OCI-LY1 (cell line): ENCODE data around the gene GCLC.

ENCODE experiments used
- H2AFZ ChIP-seq: fragments of 200-600 bp; sonication (generic), shearing (Covaris generic); 2 replicates; pipeline ENCODE4 v1.6.0; 2014; ENCODE audit warnings: antibody characterized with exemption, mild to moderate bottlenecking, low read length
- H3F3A ChIP-seq: fragments of 200-600 bp; sonication (generic), shearing (Covaris generic); 2 replicates; pipeline ENCODE4 v1.6.0; 2014; ENCODE audit warnings: mild to moderate bottlenecking, antibody characterized with exemption, low read length, moderate library complexity; ENCODE audit not compliant: insufficient read depth
- H3K27ac ChIP-seq: fragments of 200-600 bp; sonication (generic); 2 replicates; pipeline ENCODE4 v1.5.1; 2014; ENCODE audit warnings: low read length, mixed run types, mild to moderate bottlenecking, low read depth; ENCODE audit not compliant: poor library complexity, severe bottlenecking
- H3K27me3 ChIP-seq: fragments of 200-600 bp; sonication (generic); 2 replicates; pipeline ENCODE4 v1.6.0; 2014; ENCODE audit warnings: antibody characterized with exemption, mild to moderate bottlenecking, low read length, moderate library complexity; ENCODE audit not compliant: insufficient read depth
- H3K36me3 ChIP-seq: fragments of 200-600 bp; sonication (generic); 2 replicates; pipeline ENCODE4 v1.6.1; 2014; ENCODE audit warnings: mild to moderate bottlenecking, antibody characterized with exemption, low read length, moderate library complexity, mixed read lengths; ENCODE audit not compliant: insufficient read depth
- H3K4me1 ChIP-seq: fragments of 200-600 bp; sonication (generic); 2 replicates; pipeline ENCODE4 v1.5.1; 2014; ENCODE audit warnings: mild to moderate bottlenecking, low read length, moderate library complexity; ENCODE audit not compliant: insufficient read depth, severe bottlenecking
- H3K4me2 ChIP-seq: fragments of 200-600 bp; sonication (generic), shearing (Covaris generic); 2 replicates; pipeline ENCODE4 v1.6.1; 2014; ENCODE audit warnings: low read length
- H3K4me3 ChIP-seq: fragments of 200-600 bp; sonication (generic); 2 replicates; pipeline ENCODE4 v1.5.1; 2014; ENCODE audit warnings: low read length, low read depth, mild to moderate bottlenecking, mixed read lengths; ENCODE audit not compliant: poor library complexity, severe bottlenecking
- H3K79me2 ChIP-seq: fragments of 200-600 bp; shearing (Covaris generic); 2 replicates; pipeline ENCODE4 v1.6.1; 2016; ENCODE audit warnings: mixed run types, low read length, mixed read lengths; ENCODE audit not compliant: insufficient read depth
- H3K9ac ChIP-seq: fragments of 200-600 bp; sonication (generic), shearing (Covaris generic); 2 replicates; pipeline ENCODE4 v1.6.1; 2014; ENCODE audit warnings: mild to moderate bottlenecking, low read length, mixed read lengths
- H3K9me2 ChIP-seq: fragments of 200-600 bp; sonication (generic), shearing (Covaris generic); 2 replicates; pipeline ENCODE4 v1.6.1; 2014; ENCODE audit warnings: low read depth, mild to moderate bottlenecking, low read length, mixed read lengths
- H3K9me3 ChIP-seq: fragments of 200-600 bp; shearing (Covaris generic); 2 replicates; pipeline ENCODE4 v1.6.1; 2014; ENCODE audit warnings: low read length, mixed read lengths
- H4K20me1 ChIP-seq: fragments of 200-600 bp; sonication (generic), shearing (Covaris generic); 2 replicates; pipeline ENCODE4 v1.6.0; 2016; ENCODE audit warnings: mild to moderate bottlenecking, low read length; ENCODE audit not compliant: insufficient read depth
- EZH2 ChIP-seq: fragments of 200-600 bp; sonication (generic), shearing (Covaris generic); IDR thresholded peaks from 2 replicates; pipeline ENCODE4 v1.8.0; 2017; ENCODE audit warnings: borderline replicate concordance, mixed run types, mild to moderate bottlenecking, antibody characterized with exemption, low read length, moderate library complexity, mixed read lengths
- TF ChIP-seq, protein P1 (sequence below): fragments of 200-600 bp; sonication (generic), shearing (Covaris generic); IDR thresholded peaks from 2 replicates; pipeline ENCODE4 v1.5.1; 2017; ENCODE audit warnings: mild to moderate bottlenecking, antibody characterized with exemption, low read length, moderate library complexity, mixed read lengths

The GCLC gene

DNA sequence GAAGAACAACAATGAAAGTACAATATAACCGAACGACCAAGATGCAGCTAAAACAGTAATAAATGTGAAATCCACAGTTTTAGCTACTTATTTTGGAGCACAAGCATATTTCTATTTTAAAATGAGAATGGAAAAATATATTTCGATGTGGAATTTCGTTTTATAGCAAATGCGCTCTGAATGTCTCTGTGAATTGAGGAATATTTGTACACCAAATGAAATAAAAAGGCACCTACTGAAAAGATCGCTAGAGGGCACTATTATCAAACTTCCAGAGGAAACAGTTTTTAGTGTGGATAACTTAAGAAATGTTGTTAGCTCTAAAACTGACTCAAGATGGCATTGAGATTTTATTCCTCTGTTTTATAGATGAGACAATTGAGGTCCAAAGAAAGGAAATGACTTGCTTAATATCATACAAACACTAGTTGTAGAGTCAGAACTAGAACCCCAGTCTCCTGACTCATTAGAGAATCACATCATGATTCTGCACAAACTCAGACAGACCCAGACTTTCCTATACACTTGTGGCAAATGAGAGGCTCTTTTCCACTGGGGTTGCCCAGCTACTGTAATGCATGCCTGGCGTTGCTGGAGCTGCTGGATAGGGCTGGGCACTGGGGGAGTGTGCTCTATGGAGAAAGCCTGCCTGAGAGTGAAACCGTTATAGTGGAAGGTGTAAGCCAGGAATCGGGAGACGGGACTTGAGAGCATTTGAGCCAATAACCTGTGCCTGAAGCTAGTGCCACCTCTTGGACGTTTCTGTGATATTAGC, 51.9 kb downstream of the GCLC start:
- H3K36me3 ChIP-seq, result no peaks in the 10 kb centered on the region
- peak overlapping the region; percentile 25; the same call in 1 of the 2 replicates for H3K4me2 ChIP-seq
- H3K79me2 ChIP-seq, result no peaks in the 10 kb centered on the region
- no peaks in the 10 kb centered on the region for H3F3A ChIP-seq
- no peaks in the 10 kb centered on the region for H3K9me2 ChIP-seq
- H3K4me3 ChIP-seq, result no peak overlapping the region
- TF ChIP-seq, protein P1, sequence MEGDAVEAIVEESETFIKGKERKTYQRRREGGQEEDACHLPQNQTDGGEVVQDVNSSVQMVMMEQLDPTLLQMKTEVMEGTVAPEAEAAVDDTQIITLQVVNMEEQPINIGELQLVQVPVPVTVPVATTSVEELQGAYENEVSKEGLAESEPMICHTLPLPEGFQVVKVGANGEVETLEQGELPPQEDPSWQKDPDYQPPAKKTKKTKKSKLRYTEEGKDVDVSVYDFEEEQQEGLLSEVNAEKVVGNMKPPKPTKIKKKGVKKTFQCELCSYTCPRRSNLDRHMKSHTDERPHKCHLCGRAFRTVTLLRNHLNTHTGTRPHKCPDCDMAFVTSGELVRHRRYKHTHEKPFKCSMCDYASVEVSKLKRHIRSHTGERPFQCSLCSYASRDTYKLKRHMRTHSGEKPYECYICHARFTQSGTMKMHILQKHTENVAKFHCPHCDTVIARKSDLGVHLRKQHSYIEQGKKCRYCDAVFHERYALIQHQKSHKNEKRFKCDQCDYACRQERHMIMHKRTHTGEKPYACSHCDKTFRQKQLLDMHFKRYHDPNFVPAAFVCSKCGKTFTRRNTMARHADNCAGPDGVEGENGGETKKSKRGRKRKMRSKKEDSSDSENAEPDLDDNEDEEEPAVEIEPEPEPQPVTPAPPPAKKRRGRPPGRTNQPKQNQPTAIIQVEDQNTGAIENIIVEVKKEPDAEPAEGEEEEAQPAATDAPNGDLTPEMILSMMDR, result peak; percentile 79
- no peak for TF ChIP-seq EZH2
- no peak overlapping the region for H2AFZ ChIP-seq
- no peaks in the 10 kb centered on the region for H4K20me1 ChIP-seq
- H3K27ac ChIP-seq, result no peak overlapping the region
- H3K9me3 ChIP-seq, result no peaks in the 10 kb centered on the region
- H3K4me1 ChIP-seq, result no peaks in the 10 kb centered on the region
- no peaks in the 10 kb centered on the region for H3K27me3 ChIP-seq
- H3K9ac ChIP-seq, result no peak overlapping the region

- no peak overlapping the region for H2AFZ ChIP-seq
- no peaks in the 10 kb centered on the region for H4K20me1 ChIP-seq
- TF ChIP-seq, protein P1, result no peak
- TF ChIP-seq EZH2, result no peak
- H3K4me2 ChIP-seq, result no peak overlapping the region
- H3F3A ChIP-seq, result no peaks in the 10 kb centered on the region
- H3K9me2 ChIP-seq, result no peaks in the 10 kb centered on the region
- no peaks in the 10 kb centered on the region for H3K9me3 ChIP-seq
- H3K4me1 ChIP-seq, result peaks cover 18% of the 10 kb centered on the region
- H3K27ac ChIP-seq, result no peak overlapping the region
- H3K36me3 ChIP-seq, result no peaks in the 10 kb centered on the region
- no peak overlapping the region for H3K9ac ChIP-seq
- H3K4me3 ChIP-seq, result no peak overlapping the region
- no peaks in the 10 kb centered on the region for H3K27me3 ChIP-seq
- H3K79me2 ChIP-seq, result no peaks in the 10 kb centered on the region
Observed at GRCh38 chr6:53487080-53487479, 57.8 kb downstream of the GCLC start.

- H4K20me1 ChIP-seq, result no peaks in the 10 kb centered on the region
- H2AFZ ChIP-seq, result no peak overlapping the region
- no peak overlapping the region for H3K27ac ChIP-seq
- H3K4me1 ChIP-seq, result peaks cover 18% of the 10 kb centered on the region
- H3K9me3 ChIP-seq, result no peaks in the 10 kb centered on the region
- TF ChIP-seq, protein P1, result no peak
- TF ChIP-seq EZH2, result no peak
- H3K27me3 ChIP-seq, result no peaks in the 10 kb centered on the region
- H3K9ac ChIP-seq, result no peak overlapping the region
- no peak overlapping the region for H3K4me2 ChIP-seq
- no peaks in the 10 kb centered on the region for H3F3A ChIP-seq
- no peaks in the 10 kb centered on the region for H3K36me3 ChIP-seq
- no peaks in the 10 kb centered on the region for H3K9me2 ChIP-seq
- H3K79me2 ChIP-seq, result no peaks in the 10 kb centered on the region
- H3K4me3 ChIP-seq, result no peak overlapping the region
Observed at GRCh38 chr6:53486679-53487078, 58.2 kb downstream of the GCLC start.
